Motor neuron (in vitro differentiated cells): ENCODE results near the gene GEMIN7. TPM values are rescaled to one million over a fixed set of nuclear protein-coding genes. Genes with fewer than 3 reads are reported as not detected.

Experiments used
- ATAC-seq, 8 experiments: fragments of 200-7000 bp; cut with Tn5 transposase; replicated peaks in 6 of 8; 2 replicates each; pipeline ENCODE4 v1.8.0; 2021; ENCODE audit warnings: mild to moderate bottlenecking in 8 of 8, moderate library complexity in 8 of 8
- H3K27ac ChIP-seq, 2 donors: fragments of 250-450 bp; sonication (Bioruptor Pico); 2 replicates each; pipeline ENCODE4 v1.9.0; 2021; ENCODE audit warnings: antibody characterized with exemption in 2 of 2, mild to moderate bottlenecking in 2 of 2, moderate library complexity in 1 of 2
- H3K4me1 ChIP-seq, 2 donors: fragments of 250-450 bp; sonication (Bioruptor Pico); replicated peaks in 1 of 2; 2 replicates each; pipeline ENCODE4 v1.6.1; 2021; ENCODE audit warnings: antibody characterized with exemption in 2 of 2, mild to moderate bottlenecking in 2 of 2, moderate library complexity in 1 of 2
- H3K4me3 ChIP-seq, 5 donors: fragments of 250-450 bp; sonication (Bioruptor Pico); 2 replicates each; pipeline ENCODE4 v1.9.0; 2021; ENCODE audit warnings: antibody characterized with exemption in 5 of 5, mild to moderate bottlenecking in 5 of 5, moderate library complexity in 4 of 5
- WGBS, 10 experiments: fragments of 450-650 bp; shearing (Covaris generic); methylation state at CpG; one replicate each; pipeline ENCODE4 v1.0.0; 2022; 5-methylcytosine and 5-hydroxymethylcytosine counted together
- in situ Hi-C, 9 experiments: fragments of 400-800 bp; cut with MboI; loops; one replicate each; pipeline ENCODE4 v1.15.0; 2021; ENCODE audit warnings: low sequenced_read_pairs in 9 of 9, low pct_unique_long_range_greater_than_20kb in 2 of 9; ENCODE audit not compliant: unreplicated experiment in 9 of 9
- total RNA-seq, 8 experiments: library from RNA; unstranded; fragments of 300-600 nt; gene quantifications; 2 replicates each; pipeline versions ENCODE4 v1.2.3 to v1.2.4, GENCODE V29; 2022

GEMIN7 gene
- total RNA-seq, 8 experiments from 2014 or later: 15.5 to 33.8 (median 20.5) TPM

- Histone ChIP-seq H3K4me1 (peaks cover 7 to 17% of the 10 kb centered on the region in 2 donors), H3K27ac (no peak overlapping the region), H3K4me3 (no peak overlapping the region)
- no peak for ATAC-seq
- in situ Hi-C loops: no loop called here
- 94 to 100% (median 100%) methylated on average over 1 to 16 of the region's 21 CpGs; no CpG with 5 or more reads in 1 of the 10 experiments for WGBS, 10 experiments
Measured at GRCh38 chr19:45135176-45135885, 56.3 kb downstream of the GEMIN7 start.

GRCh38 chr19:45136507-45137178 is 57.6 kb downstream of the GEMIN7 start:
- no peak overlapping the region for H3K4me3 ChIP-seq
- in situ Hi-C loops: no loop called here
- 63 to 100% (median 83%) methylated on average over 1 to 7 of the region's 12 CpGs; no CpG with 5 or more reads in 5 of the 10 experiments for WGBS, 10 experiments
- peak in 5 of 8 experiments; percentile 29 to 40 (median 37) for ATAC-seq
- peak overlapping the region in 1 of 2 donors; percentile 49 for H3K27ac ChIP-seq
- H3K4me1 ChIP-seq: peaks cover 7 to 17% of the 10 kb centered on the region in 2 donors

- no peak overlapping the region for H3K4me3 ChIP-seq
- peak overlapping the region in 1 of 2 donors; percentile 49 for H3K27ac ChIP-seq
- peak in 1 of 8 experiments; percentile 52 for ATAC-seq
- 77 to 100% (median 100%) methylated on average over 1 to 12 of the region's 17 CpGs; no CpG with 5 or more reads in 3 of the 10 experiments for WGBS, 10 experiments
- in situ Hi-C loops: no loop called here
- H3K4me1 ChIP-seq: peaks cover 7 to 17% of the 10 kb centered on the region in 2 donors
Measured at GRCh38 chr19:45137179-45137761, 58.2 kb downstream of the GEMIN7 start.

DNA sequence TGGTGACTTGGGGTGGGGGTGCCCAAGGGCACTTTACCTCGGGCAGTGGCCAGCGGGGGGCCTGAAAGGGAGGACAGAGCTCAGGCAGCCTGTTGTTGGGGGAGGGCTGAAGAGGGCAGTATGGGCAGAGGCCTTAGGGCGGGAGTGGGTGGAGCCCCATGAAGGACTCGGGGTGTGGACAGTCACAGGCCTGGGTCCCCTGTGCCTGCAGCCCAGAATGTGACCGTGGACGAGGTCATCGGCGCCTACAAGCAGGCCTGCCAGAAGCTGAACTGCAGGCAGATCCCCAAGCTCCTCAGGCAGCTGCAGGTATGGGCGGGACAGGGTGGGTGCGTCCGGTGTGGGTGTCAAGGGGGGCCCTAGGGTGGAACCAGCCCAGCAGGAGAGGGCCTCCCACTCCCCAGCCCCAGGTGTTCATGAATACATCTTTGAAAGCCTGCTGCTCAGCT is 59.3 kb downstream of the GEMIN7 start:
- WGBS, 10 experiments: no CpG with 5 or more reads among the region's 11 CpGs
- in situ Hi-C loops: no loop called here
- peaks cover 7 to 17% of the 10 kb centered on the region in 2 donors for H3K4me1 ChIP-seq
- H3K4me3 ChIP-seq: no peak overlapping the region
- no peak overlapping the region for H3K27ac ChIP-seq
- peak in 7 of 8 experiments; percentile 14 to 66 (median 50) for ATAC-seq

- 98 to 100% (median 100%) methylated on average over 1 to 7 of the region's 24 CpGs; no CpG with 5 or more reads in 5 of the 10 experiments for WGBS, 10 experiments
- Histone ChIP-seq H3K4me3 (no peak overlapping the region), H3K4me1 (peaks cover 7 to 17% of the 10 kb centered on the region in 2 donors), H3K27ac (no peak overlapping the region)
- no peak for ATAC-seq
- in situ Hi-C loops: no loop called here
Measured at GRCh38 chr19:45139286-45140143, 60.5 kb downstream of the GEMIN7 start.

GRCh38 chr19:45140144-45140503 is 61.1 kb downstream of the GEMIN7 start:
- Histone ChIP-seq H3K4me1 (peaks cover 7 to 17% of the 10 kb centered on the region in 2 donors), H3K27ac (no peak overlapping the region), H3K4me3 (no peak overlapping the region)
- 100% methylated on average over 3 of the region's 8 CpGs; no CpG with 5 or more reads in 9 of the 10 experiments for WGBS, 10 experiments
- in situ Hi-C loops: no loop called here
- no peak for ATAC-seq

- Histone ChIP-seq H3K4me3 (no peak overlapping the region), H3K27ac (no peak overlapping the region), H3K4me1 (peaks cover 7 to 17% of the 10 kb centered on the region in 2 donors)
- ATAC-seq: no peak
- in situ Hi-C loops: no loop called here
- 70% methylated on average over 2 of the region's 11 CpGs; no CpG with 5 or more reads in 9 of the 10 experiments for WGBS, 10 experiments
Measured at GRCh38 chr19:45140533-45140932, 61.5 kb downstream of the GEMIN7 start.

Other genes starting within 250 kb of the GEMIN7 start
- 10 to 100 TPM; 35.7 to 99.7 (median 49.5) TPM for gene NECTIN2, start 233.0 kb upstream of the GEMIN7 start, total RNA-seq
- gene TOMM40, start 188.0 kb upstream of the GEMIN7 start, total RNA-seq: 100 to 1,000 TPM in 1 of 8 experiments, 10 to 100 TPM in 7; 30.9 to 141 (median 58.9) TPM
- 100 to 1,000 TPM in 2 of 8 experiments, 10 to 100 TPM in 3, 1 to 10 TPM in 3; 4.6 to 248 (median 30.2) TPM for gene APOE, start 173.5 kb upstream of the GEMIN7 start, total RNA-seq
- gene APOC1, start 164.7 kb upstream of the GEMIN7 start, total RNA-seq: 10 to 100 TPM in 4 of 8 experiments, 1 to 10 TPM in 4; 1.1 to 77.6 (median 9.3) TPM
- gene APOC4, start 137.0 kb upstream of the GEMIN7 start, total RNA-seq: not detected
- gene APOC2, start 133.2 kb upstream of the GEMIN7 start, total RNA-seq: 1 to 10 TPM in 1 of 8 experiments, under 1 TPM in 2, not detected in 5; 0.49 to 1.0 (median 0.56) TPM
- gene CLPTM1, start 123.9 kb upstream of the GEMIN7 start, total RNA-seq: 10 to 100 TPM; 37.2 to 81.3 (median 59.5) TPM
- gene RELB, start 77.8 kb upstream of the GEMIN7 start, total RNA-seq: 10 to 100 TPM in 2 of 8 experiments, 1 to 10 TPM in 6; 1.7 to 15.4 (median 5.4) TPM
- 10 to 100 TPM; 22.2 to 82.6 (median 34.6) TPM for gene CLASRP, start 40.2 kb upstream of the GEMIN7 start, total RNA-seq
- 1 to 10 TPM in 3 of 8 experiments, under 1 TPM in 5; 0.46 to 1.9 (median 0.85) TPM for gene ZNF296, start 2.8 kb upstream of the GEMIN7 start, total RNA-seq
- 10 to 100 TPM; 18.2 to 37.0 (median 22.6) TPM for gene PPP1R37, start 13.9 kb downstream of the GEMIN7 start, total RNA-seq
- gene NKPD1, start 81.7 kb downstream of the GEMIN7 start, total RNA-seq: 1 to 10 TPM in 2 of 8 experiments, under 1 TPM in 6; 0.49 to 1.4 (median 0.63) TPM
- 10 to 100 TPM; 16.9 to 40.8 (median 29.1) TPM for gene TRAPPC6A, start 99.0 kb downstream of the GEMIN7 start, total RNA-seq
- 1 to 10 TPM; 3.2 to 8.0 (median 5.4) TPM for gene BLOC1S3, start 99.5 kb downstream of the GEMIN7 start, total RNA-seq
- under 1 TPM in 7 of 8 experiments, not detected in 1; 0.04 to 0.51 (median 0.24) TPM for gene EXOC3L2, start 166.1 kb downstream of the GEMIN7 start, total RNA-seq
- 10 to 100 TPM in 7 of 8 experiments, 1 to 10 TPM in 1; 9.1 to 40.6 (median 14.8) TPM for gene MARK4, start 172.0 kb downstream of the GEMIN7 start, total RNA-seq
- gene CKM, start 243.6 kb downstream of the GEMIN7 start, total RNA-seq: under 1 TPM in 5 of 8 experiments, not detected in 3; 0.11 to 0.50 (median 0.28) TPM